NCI-H2171 treated with DMSO at 0.1 percent for 48 hours (cell line): Measurements from ENCODE around the gene MADCAM1.

Experiments
- DNase-seq: peaks from one replicate; lab custom pipeline; 2025; lab: John Stamatoyannopoulos, UW

MADCAM1 gene

GRCh38 chr19:488505-489417 is 7.5 kb upstream of the MADCAM1 start:
- peak; percentile 87 for DNase-seq

GRCh38 chr19:489418-490196 is 6.7 kb upstream of the MADCAM1 start:
- no peak for DNase-seq

- no peak for DNase-seq
Measured at GRCh38 chr19:491146-491741, 5.0 kb upstream of the MADCAM1 start.

GRCh38 chr19:492091-492531 is 4.2 kb upstream of the MADCAM1 start:
- no peak for DNase-seq

GRCh38 chr19:493391-494170 is 2.7 kb upstream of the MADCAM1 start:
- DNase-seq: no peak

GRCh38 chr19:494171-495080 is 1.9 kb upstream of the MADCAM1 start:
- no peak for DNase-seq

- DNase-seq: no peak
Measured at GRCh38 chr19:495081-495401, 1.2 kb upstream of the MADCAM1 start.

- DNase-seq: peak; percentile 9
Measured at GRCh38 chr19:495402-496111, 729 bp upstream of the MADCAM1 start.

- DNase-seq: no peak
Measured at GRCh38 chr19:496986-497385, 700 bp downstream of the MADCAM1 start.

- no peak for DNase-seq
Measured at GRCh38 chr19:497491-497868, 1.2 kb downstream of the MADCAM1 start.

- DNase-seq: no peak
Measured at GRCh38 chr19:497869-498510, 1.7 kb downstream of the MADCAM1 start.

- no peak for DNase-seq
Measured at GRCh38 chr19:498511-498891, 2.2 kb downstream of the MADCAM1 start.

GRCh38 chr19:498977-499623 is 2.8 kb downstream of the MADCAM1 start:
- DNase-seq: no peak

GRCh38 chr19:501646-502045 is 5.4 kb downstream of the MADCAM1 start:
- DNase-seq: no peak

- no peak for DNase-seq
Measured at GRCh38 chr19:504616-505015, 8.3 kb downstream of the MADCAM1 start.

- DNase-seq: peak; percentile 99
Measured at GRCh38 chr19:506404-507285, 10.4 kb downstream of the MADCAM1 start.

- DNase-seq: peak; percentile 81
Measured at GRCh38 chr19:507286-508203, 11.3 kb downstream of the MADCAM1 start, which contains the start of gene TPGS1. Gene TPGS1, plus strand, starts transcription at chr19:507497. Its CDS starts 10 bp downstream, at chr19:507507.
